Measurements from ENCODE around the gene AFAP1L1.

Gene AFAP1L1

GRCh38 chr5:149302641-149303040, 31.0 kb downstream of the AFAP1L1 start:
- no peak for ATAC-seq
- TF ChIP-seq TCF4 (CRISPR knock-in tag; IDR thresholded peaks at IDR 0.05; ENCODE audit: borderline replicate concordance), result no peak
- TF ChIP-seq TOX (CRISPR knock-in tag; IDR thresholded peaks at IDR 0.05; ENCODE audit: borderline replicate concordance), result no peak
- TF ChIP-seq BACH2 (CRISPR knock-in tag; IDR thresholded peaks at IDR 0.05; ENCODE audit: borderline replicate concordance), result no peak
- TF ChIP-seq ZFP3 (CRISPR knock-in tag; IDR thresholded peaks at IDR 0.05), result no peak
- TF ChIP-seq ISL1 (CRISPR knock-in tag; IDR thresholded peaks at IDR 0.05), result no peak
- no peak for TF ChIP-seq ZNF565 (CRISPR knock-in tag; conservative IDR thresholded peaks at IDR 0.05; ENCODE audit: low read depth)

- ATAC-seq, result no peak
- no peak for TF ChIP-seq ZNF8 (CRISPR knock-in tag; IDR thresholded peaks at IDR 0.05)
- no peak for TF ChIP-seq PPARA (CRISPR knock-in tag; IDR thresholded peaks at IDR 0.05; ENCODE audit: borderline replicate concordance)
- no peak for TF ChIP-seq TCF4 (CRISPR knock-in tag; IDR thresholded peaks at IDR 0.05; ENCODE audit: borderline replicate concordance)
- no peak for TF ChIP-seq RARB (CRISPR knock-in tag; IDR thresholded peaks at IDR 0.05)
- TF ChIP-seq, protein P1, sequence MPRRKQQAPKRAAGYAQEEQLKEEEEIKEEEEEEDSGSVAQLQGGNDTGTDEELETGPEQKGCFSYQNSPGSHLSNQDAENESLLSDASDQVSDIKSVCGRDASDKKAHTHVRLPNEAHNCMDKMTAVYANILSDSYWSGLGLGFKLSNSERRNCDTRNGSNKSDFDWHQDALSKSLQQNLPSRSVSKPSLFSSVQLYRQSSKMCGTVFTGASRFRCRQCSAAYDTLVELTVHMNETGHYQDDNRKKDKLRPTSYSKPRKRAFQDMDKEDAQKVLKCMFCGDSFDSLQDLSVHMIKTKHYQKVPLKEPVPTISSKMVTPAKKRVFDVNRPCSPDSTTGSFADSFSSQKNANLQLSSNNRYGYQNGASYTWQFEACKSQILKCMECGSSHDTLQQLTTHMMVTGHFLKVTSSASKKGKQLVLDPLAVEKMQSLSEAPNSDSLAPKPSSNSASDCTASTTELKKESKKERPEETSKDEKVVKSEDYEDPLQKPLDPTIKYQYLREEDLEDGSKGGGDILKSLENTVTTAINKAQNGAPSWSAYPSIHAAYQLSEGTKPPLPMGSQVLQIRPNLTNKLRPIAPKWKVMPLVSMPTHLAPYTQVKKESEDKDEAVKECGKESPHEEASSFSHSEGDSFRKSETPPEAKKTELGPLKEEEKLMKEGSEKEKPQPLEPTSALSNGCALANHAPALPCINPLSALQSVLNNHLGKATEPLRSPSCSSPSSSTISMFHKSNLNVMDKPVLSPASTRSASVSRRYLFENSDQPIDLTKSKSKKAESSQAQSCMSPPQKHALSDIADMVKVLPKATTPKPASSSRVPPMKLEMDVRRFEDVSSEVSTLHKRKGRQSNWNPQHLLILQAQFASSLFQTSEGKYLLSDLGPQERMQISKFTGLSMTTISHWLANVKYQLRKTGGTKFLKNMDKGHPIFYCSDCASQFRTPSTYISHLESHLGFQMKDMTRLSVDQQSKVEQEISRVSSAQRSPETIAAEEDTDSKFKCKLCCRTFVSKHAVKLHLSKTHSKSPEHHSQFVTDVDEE (CRISPR knock-in tag; IDR thresholded peaks at IDR 0.05), result no peak
- TF ChIP-seq TOX (CRISPR knock-in tag; IDR thresholded peaks at IDR 0.05; ENCODE audit: borderline replicate concordance), result no peak
- TF ChIP-seq ZC3H10 (CRISPR knock-in tag; IDR thresholded peaks at IDR 0.05), result no peak
- TF ChIP-seq ZNF70 (CRISPR knock-in tag; IDR thresholded peaks at IDR 0.05), result no peak
- no peak for TF ChIP-seq CSDC2 (CRISPR knock-in tag; IDR thresholded peaks at IDR 0.05)
- TF ChIP-seq ESRRG (CRISPR knock-in tag; IDR thresholded peaks at IDR 0.05), result no peak
- no peak for TF ChIP-seq GLIS3 (CRISPR knock-in tag; IDR thresholded peaks at IDR 0.05)
- TF ChIP-seq, protein P2, sequence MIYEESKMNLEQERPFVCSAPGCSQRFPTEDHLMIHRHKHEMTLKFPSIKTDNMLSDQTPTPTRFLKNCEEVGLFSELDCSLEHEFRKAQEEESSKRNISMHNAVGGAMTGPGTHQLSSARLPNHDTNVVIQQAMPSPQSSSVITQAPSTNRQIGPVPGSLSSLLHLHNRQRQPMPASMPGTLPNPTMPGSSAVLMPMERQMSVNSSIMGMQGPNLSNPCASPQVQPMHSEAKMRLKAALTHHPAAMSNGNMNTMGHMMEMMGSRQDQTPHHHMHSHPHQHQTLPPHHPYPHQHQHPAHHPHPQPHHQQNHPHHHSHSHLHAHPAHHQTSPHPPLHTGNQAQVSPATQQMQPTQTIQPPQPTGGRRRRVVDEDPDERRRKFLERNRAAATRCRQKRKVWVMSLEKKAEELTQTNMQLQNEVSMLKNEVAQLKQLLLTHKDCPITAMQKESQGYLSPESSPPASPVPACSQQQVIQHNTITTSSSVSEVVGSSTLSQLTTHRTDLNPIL (CRISPR knock-in tag; IDR thresholded peaks at IDR 0.05; ENCODE audit: low read depth), result no peak
- TF ChIP-seq PATZ1 (CRISPR knock-in tag; IDR thresholded peaks at IDR 0.05; ENCODE audit: borderline replicate concordance), result no peak
Measured at GRCh38 chr5:149303210-149303609, 31.6 kb downstream of the AFAP1L1 start.

GRCh38 chr5:149304195-149305078, 32.8 kb downstream of the AFAP1L1 start:
- ATAC-seq, result no peak

More at GRCh38 chr5:149304195-149305078, 32.8 kb downstream of the AFAP1L1 start:
- TF ChIP-seq ZNF8 (CRISPR knock-in tag; IDR thresholded peaks at IDR 0.05), result no peak
- TF ChIP-seq RARB (CRISPR knock-in tag; IDR thresholded peaks at IDR 0.05), result no peak
- TF ChIP-seq GLIS3 (CRISPR knock-in tag; IDR thresholded peaks at IDR 0.05), result no peak
- no peak for TF ChIP-seq ARNTL (CRISPR knock-in tag; IDR thresholded peaks at IDR 0.05; ENCODE audit: borderline replicate concordance, low read depth)
- no peak for TF ChIP-seq TOX (CRISPR knock-in tag; IDR thresholded peaks at IDR 0.05; ENCODE audit: borderline replicate concordance)
- TF ChIP-seq CSRNP3 (CRISPR knock-in tag; IDR thresholded peaks at IDR 0.05), result no peak
- no peak for TF ChIP-seq OSR1 (CRISPR knock-in tag; IDR thresholded peaks at IDR 0.05)
- TF ChIP-seq, protein P1 (CRISPR knock-in tag; IDR thresholded peaks at IDR 0.05), result no peak
- TF ChIP-seq SNAI2 (CRISPR knock-in tag; IDR thresholded peaks at IDR 0.05), result no peak
